AG09309 (cell line): ENCODE measurements around the gene LY86.

Experiments
- DNase-seq: peaks from one replicate; pipeline ENCODE4 v3.0.0-alpha.2; 2010; ENCODE audit warnings: low read depth
- H3K4me3 ChIP-seq: 2 replicates; pipeline ENCODE4 v1.5.1; 2011; ENCODE audit warnings: mild to moderate bottlenecking, low read depth, low read length, moderate library complexity; ENCODE audit not compliant: control insufficient read depth
- CTCF ChIP-seq: IDR thresholded peaks from 2 replicates; pipeline ENCODE4 v1.5.1; 2011; ENCODE audit warnings: mild to moderate bottlenecking, low read depth, low read length, inconsistent platforms; ENCODE audit not compliant: insufficient read depth, control insufficient read depth; ENCODE audit errors: missing control alignments

The LY86 gene

GRCh38 chr6:6547110-6547879 is 41.2 kb upstream of the LY86 start:
- no peak overlapping the region for H3K4me3 ChIP-seq
- TF ChIP-seq CTCF = peak; percentile 84

GRCh38 chr6:6556161-6556737 is 32.3 kb upstream of the LY86 start:
- H3K4me3 ChIP-seq = no peak overlapping the region
- TF ChIP-seq CTCF = no peak
- DNase-seq = no peak

More at GRCh38 chr6:6547110-6547879, 41.2 kb upstream of the LY86 start:
- DNase-seq = peak; percentile 13

- peak; percentile 55 for TF ChIP-seq CTCF
- H3K4me3 ChIP-seq = no peak overlapping the region
- DNase-seq = peak; percentile 23
Observed at GRCh38 chr6:6556738-6557503, 31.6 kb upstream of the LY86 start.

GRCh38 chr6:6557504-6557839 is 31.0 kb upstream of the LY86 start:
- no peak overlapping the region for H3K4me3 ChIP-seq
- no peak for TF ChIP-seq CTCF

DNA sequence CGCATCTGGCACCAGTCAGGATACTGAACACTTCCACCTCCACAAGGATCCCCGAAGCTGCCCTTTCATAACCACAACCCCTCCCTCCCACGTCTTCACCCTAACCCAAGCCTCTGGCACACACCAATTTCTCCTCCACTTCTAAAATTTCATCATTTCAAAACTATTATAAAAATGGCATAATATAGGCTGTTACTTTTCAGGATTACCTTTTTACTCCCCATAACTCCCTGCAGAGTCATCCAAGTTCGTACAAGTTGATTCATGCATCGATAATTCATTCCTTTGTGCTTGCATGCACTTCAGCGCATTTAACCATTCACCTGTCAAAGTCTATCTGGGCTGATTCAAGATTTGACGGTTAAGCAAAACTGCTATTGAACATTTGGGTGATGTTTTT is 30.6 kb upstream of the LY86 start:
- no peak overlapping the region for H3K4me3 ChIP-seq
- TF ChIP-seq CTCF = no peak
- no peak for DNase-seq

More at GRCh38 chr6:6557504-6557839, 31.0 kb upstream of the LY86 start:
- DNase-seq = no peak

GRCh38 chr6:6559994-6560570 is 28.4 kb upstream of the LY86 start:
- DNase-seq = no peak
- TF ChIP-seq CTCF = no peak
- no peak overlapping the region for H3K4me3 ChIP-seq
